GM12891 (cell line): ENCODE data around the gene RANBP3.

Experiments
- POLR2A ChIP-seq: IDR thresholded peaks from 2 replicates; pipeline ENCODE4 v1.6.1; 2011; ENCODE audit warnings: low read depth, low read length, control low read depth
- POLR2AphosphoS5 ChIP-seq: IDR thresholded peaks from 2 replicates; pipeline ENCODE4 v1.6.1; 2011; ENCODE audit warnings: low read depth, low read length, control low read depth
- POU2F2 ChIP-seq: IDR thresholded peaks from 2 replicates; pipeline ENCODE4 v1.6.1; 2011; ENCODE audit warnings: low read depth, mild to moderate bottlenecking, control low read depth, low read length, moderate library complexity
- SPI1 ChIP-seq: IDR thresholded peaks from 2 replicates; pipeline ENCODE4 v1.6.1; 2011; ENCODE audit warnings: low read depth, low read length, control low read depth
- TAF1 ChIP-seq: IDR thresholded peaks from 2 replicates; pipeline ENCODE4 v1.6.1; 2011; ENCODE audit warnings: low read depth, low read length, control low read depth

DNA sequence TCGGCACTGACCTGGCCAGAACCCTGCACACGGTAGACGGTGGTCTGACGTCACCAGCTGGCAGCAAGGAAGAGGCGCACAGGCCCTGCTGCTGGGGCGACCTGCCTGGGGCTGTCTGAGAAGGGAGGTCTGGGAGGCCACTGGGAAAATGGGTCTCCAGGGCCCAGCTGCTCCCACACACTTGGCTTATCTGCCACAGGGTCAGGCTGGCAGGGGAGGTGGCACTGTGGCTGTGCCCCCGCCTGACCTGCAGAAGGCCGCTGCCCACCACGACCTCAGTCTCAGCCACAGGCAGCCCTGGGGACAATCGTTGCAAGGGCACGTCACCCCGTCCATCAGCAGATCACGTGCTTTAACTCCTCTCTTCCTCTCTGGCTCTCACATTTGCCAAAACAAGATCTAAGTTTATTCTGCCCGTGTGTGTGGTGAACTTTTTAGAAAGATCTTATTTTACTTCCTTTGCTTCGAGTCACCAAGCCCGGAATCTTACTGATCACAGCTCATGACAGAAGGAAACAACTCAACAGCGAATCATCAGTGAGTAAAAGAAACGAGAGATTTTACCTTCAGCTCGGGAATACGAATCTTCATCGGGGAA lies 45.2 kb upstream of the RANBP3 start:
- TF ChIP-seq POLR2A (no peak), TAF1 (no peak), POLR2AphosphoS5 (no peak), SPI1 (no peak), POU2F2 (no peak)
